Duodenal mucosa (tissue), 2 donors: ENCODE measurements around the gene LAIR1.
"Not testable (repeated sequence)": the region's sequence is repeated elsewhere in the genome, so short reads cannot be mapped to it uniquely, and the experiment has no call there.

Experiments used
- H3K27ac ChIP-seq: one replicate; pipeline ENCODE4 v1.7.0; 2013; ENCODE audit warnings: low read depth, low read length
- H3K27me3 ChIP-seq, 2 donors: one replicate each; pipeline ENCODE4 v1.7.0; 2013; ENCODE audit warnings: low read length in 2 of 2, control low read depth in 1 of 2; ENCODE audit not compliant: insufficient read depth in 2 of 2, control insufficient read depth in 1 of 2
- H3K36me3 ChIP-seq, 2 donors: one replicate each; pipeline ENCODE4 v1.7.0; 2013; ENCODE audit warnings: low read length in 2 of 2, control low read depth in 1 of 2; ENCODE audit not compliant: insufficient read depth in 2 of 2, control insufficient read depth in 1 of 2
- H3K4me1 ChIP-seq, 2 donors: one replicate each; pipeline ENCODE4 v1.7.0; 2013; ENCODE audit warnings: low read length in 2 of 2, control low read depth in 1 of 2; ENCODE audit not compliant: insufficient read depth in 2 of 2, control insufficient read depth in 1 of 2
- H3K4me3 ChIP-seq, 2 donors: one replicate each; pipeline ENCODE4 v1.7.0; 2013; ENCODE audit warnings: low read length in 2 of 2, low read depth in 1 of 2
- H3K9ac ChIP-seq, 2 donors: one replicate each; pipeline ENCODE4 v1.7.0; 2013; ENCODE audit warnings: low read length in 2 of 2, low read depth in 1 of 2
- H3K9me3 ChIP-seq, 2 donors: one replicate each; pipeline ENCODE4 v1.7.0; 2013; ENCODE audit warnings: low read length in 2 of 2, control low read depth in 1 of 2; ENCODE audit not compliant: control insufficient read depth in 1 of 2

Gene LAIR1

GRCh38 chr19:54335164-54335563 lies 29.6 kb downstream of the LAIR1 start:
- Histone ChIP-seq H3K9ac (no peak overlapping the region), H3K27ac (no peak overlapping the region), H3K9me3 (no peaks in the 10 kb centered on the region), H3K4me3 (no peak overlapping the region), H3K27me3 (no peaks in the 10 kb centered on the region), H3K36me3 (no peaks in the 10 kb centered on the region), H3K4me1 (peaks cover 0 to 6% of the 10 kb centered on the region in 2 donors)

- H3K27me3 ChIP-seq: no peaks in the 10 kb centered on the region
- H3K9me3 ChIP-seq: no peaks in the 10 kb centered on the region
- H3K36me3 ChIP-seq: no peaks in the 10 kb centered on the region
- H3K9ac ChIP-seq: no peak overlapping the region
- H3K4me3 ChIP-seq: no peak overlapping the region
- H3K4me1 ChIP-seq: no peaks in the 10 kb centered on the region
- H3K27ac ChIP-seq: no peak overlapping the region
Observed at GRCh38 chr19:54333586-54334298, 31.0 kb downstream of the LAIR1 start.

GRCh38 chr19:54332149-54332548 lies 32.6 kb downstream of the LAIR1 start:
- Histone ChIP-seq H3K27me3 (no peaks in the 10 kb centered on the region), H3K9me3 (no peaks in the 10 kb centered on the region), H3K27ac (no peak overlapping the region), H3K9ac (no peak overlapping the region), H3K36me3 (no peaks in the 10 kb centered on the region), H3K4me3 (no peak overlapping the region), H3K4me1 (no peaks in the 10 kb centered on the region)

- Histone ChIP-seq H3K4me3 (no peak overlapping the region), H3K9ac (no peak overlapping the region), H3K4me1 (no peaks in the 10 kb centered on the region), H3K27me3 (no peaks in the 10 kb centered on the region), H3K9me3 (no peaks in the 10 kb centered on the region), H3K27ac (no peak overlapping the region), H3K36me3 (no peaks in the 10 kb centered on the region)
Observed at GRCh38 chr19:54331626-54332025, 33.1 kb downstream of the LAIR1 start.

- H3K4me3 ChIP-seq: no peak overlapping the region
- H3K27ac ChIP-seq: no peak overlapping the region
- no peaks in the 10 kb centered on the region for H3K9me3 ChIP-seq
- no peaks in the 10 kb centered on the region for H3K27me3 ChIP-seq
- H3K36me3 ChIP-seq: no peaks in the 10 kb centered on the region
- H3K4me1 ChIP-seq: no peaks in the 10 kb centered on the region
- H3K9ac ChIP-seq: no peak overlapping the region
Observed at GRCh38 chr19:54329476-54330165, 35.1 kb downstream of the LAIR1 start.

- not testable (repeated sequence) for H3K36me3 ChIP-seq, H3K9me3 ChIP-seq, H3K4me3 ChIP-seq, H3K9ac ChIP-seq, H3K27ac ChIP-seq, H3K4me1 ChIP-seq, H3K27me3 ChIP-seq
Observed at GRCh38 chr19:54328781-54329180, 36.0 kb downstream of the LAIR1 start.

- no peak overlapping the region for H3K27ac ChIP-seq
- H3K9ac ChIP-seq: no peak overlapping the region
- no peaks in the 10 kb centered on the region for H3K36me3 ChIP-seq
- no peaks in the 10 kb centered on the region for H3K9me3 ChIP-seq
- H3K27me3 ChIP-seq: no peaks in the 10 kb centered on the region
- H3K4me1 ChIP-seq: no peaks in the 10 kb centered on the region
- no peak overlapping the region for H3K4me3 ChIP-seq
Observed at GRCh38 chr19:54325631-54326030, 39.1 kb downstream of the LAIR1 start.

- Histone ChIP-seq H3K9me3 (no peaks in the 10 kb centered on the region), H3K4me1 (no peaks in the 10 kb centered on the region), H3K27ac (no peak overlapping the region), H3K36me3 (no peaks in the 10 kb centered on the region), H3K9ac (no peak overlapping the region), H3K27me3 (no peaks in the 10 kb centered on the region), H3K4me3 (no peak overlapping the region)
Observed at GRCh38 chr19:54325194-54325621, 39.5 kb downstream of the LAIR1 start.

GRCh38 chr19:54324071-54324470 lies 40.7 kb downstream of the LAIR1 start:
- no peaks in the 10 kb centered on the region for H3K27me3 ChIP-seq
- H3K9me3 ChIP-seq: no peaks in the 10 kb centered on the region
- no peaks in the 10 kb centered on the region for H3K4me1 ChIP-seq
- H3K9ac ChIP-seq: no peak overlapping the region
- no peaks in the 10 kb centered on the region for H3K36me3 ChIP-seq
- no peak overlapping the region for H3K27ac ChIP-seq
- H3K4me3 ChIP-seq: no peak overlapping the region

GRCh38 chr19:54322934-54323333 lies 41.8 kb downstream of the LAIR1 start:
- H3K4me3 ChIP-seq, H3K9ac ChIP-seq, H3K27me3 ChIP-seq, H3K9me3 ChIP-seq, H3K4me1 ChIP-seq, H3K36me3 ChIP-seq, H3K27ac ChIP-seq: not testable (repeated sequence)
